ENCODE data around the gene PFN1. TPM values are rescaled to one million over a fixed set of nuclear protein-coding genes. Genes with fewer than 3 reads are reported as not detected.
A peak's percentile ranks its signal among the peaks of the same experiment; 100 is the strongest.
"Not testable (repeated sequence)": the region's sequence is repeated elsewhere in the genome, so short reads cannot be mapped to it uniquely, and the experiment has no call there.

PFN1 gene
- total RNA-seq, 2 experiments from 2014 or later, result 1,726 to 1,759 TPM

GRCh38 chr17:4913994-4914393 is 34.3 kb downstream of the PFN1 start:
- no peaks in the 10 kb centered on the region for H3K9me3 Mint-ChIP-seq
- ATAC-seq (no peak), DNase-seq (no peak)
- no peak overlapping the region for H3K4me3 Mint-ChIP-seq
- ChIA-PET CTCF (interaction anchor here (1.5 to 3.2 kb wide), 4 partner anchors 11 to 204 kb away, joined by 3 to 19 read pairs (median 5); partner anchors contain the start of genes ARRB2 and CHRNE), POLR2A (interaction anchor here (0.8 kb wide), 1 partner anchor 74 kb away, joined by 3 read pairs; the partner anchor contains the start of gene CAMTA2)
- no peaks in the 10 kb centered on the region for H3K36me3 Mint-ChIP-seq (ENCODE audit: low read depth)
- no peaks in the 10 kb centered on the region for H3K4me1 Mint-ChIP-seq (ENCODE audit: low read depth)
- H3K27me3 Mint-ChIP-seq, result no peaks in the 10 kb centered on the region
- no peak overlapping the region for H3K27ac Mint-ChIP-seq
- intact Hi-C loops (cut with micrococcal nuclease), result no loop called here
- TF ChIP-seq CTCF (IDR thresholded peaks at IDR 0.05), result no peak

DNA sequence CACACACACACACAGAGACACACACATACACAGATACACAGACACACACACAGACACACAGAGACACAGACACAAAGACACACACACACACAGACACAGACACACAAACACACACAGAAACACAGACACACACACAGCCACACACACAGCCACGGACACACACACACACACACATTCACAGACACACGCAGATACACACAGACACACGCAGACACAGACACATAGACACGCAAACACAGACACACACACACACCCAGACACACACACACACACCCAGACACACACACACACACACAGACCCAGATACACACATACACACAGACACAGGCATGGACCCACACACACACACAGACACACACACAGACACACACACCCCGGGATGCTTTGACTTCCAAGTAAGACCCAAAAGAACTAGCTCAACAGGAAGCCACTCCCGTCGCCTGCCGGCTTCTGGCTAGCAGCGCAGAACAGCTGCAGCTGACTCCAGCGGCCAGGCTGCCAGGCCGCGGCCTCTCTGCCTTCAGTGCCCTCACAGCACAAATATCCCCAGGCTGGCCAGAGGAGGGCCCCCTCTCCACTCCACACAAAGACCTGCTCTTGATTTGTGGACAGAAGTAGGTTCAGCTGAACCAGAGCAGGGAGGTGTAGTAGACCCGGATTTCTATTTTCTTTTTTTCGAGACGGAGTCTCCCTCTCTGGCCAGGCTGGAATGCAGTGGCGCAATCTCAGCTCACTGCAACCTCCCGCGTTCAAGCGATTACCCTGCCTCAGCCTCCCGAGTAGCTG is 39.4 kb downstream of the PFN1 start:
- ChIA-PET CTCF (interaction anchor here (0.6 to 2.6 kb wide), 34 partner anchors 9 to 283 kb away, joined by 3 to 24 read pairs (median 4); partner anchors contain the start of genes C17orf107, ENO3, RNF167 and SLC25A11), POLR2A (interaction anchor here (0.7 to 2.7 kb wide), 9 partner anchors 8 to 205 kb away, joined by 3 to 7 read pairs (median 3); partner anchors contain the start of genes C17orf107, ENO3, PELP1 and RNF167)
- intact Hi-C loops (cut with micrococcal nuclease), result loop anchor here (10.0 kb wide), 1 partner anchor 156 kb away; no protein-coding TSS in a partner anchor
- Mint-ChIP-seq H3K27me3 (no peaks in the 10 kb centered on the region), H3K36me3 (ENCODE audit: low read depth) (no peaks in the 10 kb centered on the region), H3K27ac (no peak overlapping the region), H3K4me1 (ENCODE audit: low read depth) (peaks cover 8% of the 10 kb centered on the region), H3K9me3 (no peaks in the 10 kb centered on the region), H3K4me3 (no peak overlapping the region)
- ATAC-seq (peak; percentile 98), DNase-seq (peak; percentile 88)
- peak; percentile 80 for TF ChIP-seq CTCF (IDR thresholded peaks at IDR 0.05)

- Mint-ChIP-seq H3K36me3 (ENCODE audit: low read depth) (no peaks in the 10 kb centered on the region), H3K27me3 (no peaks in the 10 kb centered on the region), H3K27ac (no peak overlapping the region), H3K4me3 (no peak overlapping the region), H3K9me3 (no peaks in the 10 kb centered on the region), H3K4me1 (ENCODE audit: low read depth) (peaks cover 12% of the 10 kb centered on the region)
- intact Hi-C loops (cut with micrococcal nuclease), result loop anchor here (10.0 kb wide), 1 partner anchor 156 kb away; no protein-coding TSS in a partner anchor
- ATAC-seq (peak; percentile 11), DNase-seq (peak; percentile 31)
- POLR2A ChIA-PET, result interaction anchor here (0.8 to 2.7 kb wide), 7 partner anchors 7 to 58 kb away, joined by 3 to 7 read pairs (median 3); partner anchors contain the start of genes C17orf107 and ENO3
- TF ChIP-seq CTCF (IDR thresholded peaks at IDR 0.05), result no peak
- CTCF ChIA-PET, result interaction anchor here (0.6 to 2.6 kb wide), 27 partner anchors 9 to 283 kb away, joined by 3 to 24 read pairs (median 5); partner anchors contain the start of genes C17orf107, ENO3, RNF167 and SLC25A11
These were observed 40.0 kb downstream of the PFN1 start for GRCh38 chr17:4908301-4908700.

DNA sequence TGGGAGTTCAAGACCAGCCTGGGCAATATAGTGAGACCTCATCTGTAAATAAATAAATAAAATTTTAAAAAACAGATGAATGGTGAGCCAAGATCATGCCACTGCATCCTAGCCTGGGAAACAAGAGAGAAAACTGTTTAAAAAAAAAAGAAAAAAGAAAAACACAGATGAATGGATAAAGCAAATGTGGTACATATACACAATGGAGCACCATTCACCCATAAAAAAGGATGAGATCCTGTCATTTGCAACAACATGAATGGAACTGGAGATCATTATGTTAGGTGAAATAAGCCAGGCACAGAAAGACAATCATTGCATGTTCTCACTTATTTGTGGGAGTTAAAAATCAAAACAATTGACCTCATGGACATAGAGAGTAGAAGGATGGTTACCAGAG is 41.7 kb downstream of the PFN1 start:
- H3K4me3 Mint-ChIP-seq; H3K27ac Mint-ChIP-seq; H3K36me3 Mint-ChIP-seq (ENCODE audit: low read depth); H3K27me3 Mint-ChIP-seq; POLR2A ChIA-PET; CTCF ChIA-PET; ATAC-seq; DNase-seq; H3K9me3 Mint-ChIP-seq: not testable (repeated sequence)
- intact Hi-C loops (cut with micrococcal nuclease), result loop anchor here (10.0 kb wide), 1 partner anchor 158 kb away; no protein-coding TSS in a partner anchor
- H3K4me1 Mint-ChIP-seq (ENCODE audit: low read depth), result peaks cover 27% of the 10 kb centered on the region

- H3K27ac Mint-ChIP-seq, result peak within 1 kb of the TSS; percentile 75
- peaks cover 14% of the 10 kb centered on the region for H3K36me3 Mint-ChIP-seq (ENCODE audit: low read depth)
- peak; percentile 95 for TF ChIP-seq CTCF (IDR thresholded peaks at IDR 0.05)
- ChIA-PET POLR2A (interaction anchor here (0.6 to 5.8 kb wide), 5 partner anchors 21 to 208 kb away, joined by 3 to 41 read pairs (median 5); partner anchors contain the start of genes PFN1, RNF167 and SLC25A11), CTCF (interaction anchor here (0.6 to 2.4 kb wide), 22 partner anchors 11 to 293 kb away, joined by 3 to 19 read pairs (median 4); partner anchors contain the start of genes PSMB6, RNF167, SLC25A11 and SPAG7)
- DNase-seq (peak; percentile 91), ATAC-seq (peak; percentile 52)
- peaks cover 34% of the 10 kb centered on the region for H3K4me1 Mint-ChIP-seq (ENCODE audit: low read depth)
- H3K4me3 Mint-ChIP-seq, result peak within 1 kb of the TSS; percentile 34
- intact Hi-C loops (cut with micrococcal nuclease), result loop anchor here (10.0 kb wide), 1 partner anchor 162 kb away; no protein-coding TSS in a partner anchor
- no peaks in the 10 kb centered on the region for H3K27me3 Mint-ChIP-seq
- no peaks in the 10 kb centered on the region for H3K9me3 Mint-ChIP-seq
These were observed 45.1 kb downstream of the PFN1 start, which contains the start of gene CHRNE for GRCh38 chr17:4903051-4903818. Gene CHRNE, minus strand, starts transcription at chr17:4903098. Its CDS starts 35 bp downstream, at chr17:4903063.

All from activated CD8-positive, alpha-beta T cell treated with anti-CD3 and anti-CD28 coated beads for 36 hours (primary cell).